Eye (tissue), 1 donor: ENCODE data around the gene PPP2R5E.
A peak's percentile ranks its signal among the peaks of the same experiment; 100 is the strongest.

Source experiments
- DNase-seq: peaks from one replicate; pipeline ENCODE4 v3.0.0-alpha.2; 2015

The PPP2R5E gene

GRCh38 chr14:63426838-63427352 lies 116.3 kb downstream of the PPP2R5E start:
- no peak for DNase-seq

GRCh38 chr14:63423889-63424288 lies 119.3 kb downstream of the PPP2R5E start:
- no peak for DNase-seq

GRCh38 chr14:63423381-63423780 lies 119.8 kb downstream of the PPP2R5E start:
- no peak for DNase-seq

- DNase-seq, result no peak
Observed at GRCh38 chr14:63421919-63422318, 121.3 kb downstream of the PPP2R5E start.

- DNase-seq, result no peak
Observed at GRCh38 chr14:63421226-63421625, 122.0 kb downstream of the PPP2R5E start.

GRCh38 chr14:63418020-63418419 lies 125.2 kb downstream of the PPP2R5E start:
- DNase-seq, result no peak

- no peak for DNase-seq
Observed at GRCh38 chr14:63413009-63413408, 130.2 kb downstream of the PPP2R5E start.

- DNase-seq, result no peak
Observed at GRCh38 chr14:63406333-63406732, 136.8 kb downstream of the PPP2R5E start.

GRCh38 chr14:63405715-63406114 lies 137.5 kb downstream of the PPP2R5E start:
- no peak for DNase-seq

GRCh38 chr14:63404906-63405305 lies 138.3 kb downstream of the PPP2R5E start:
- no peak for DNase-seq

GRCh38 chr14:63401646-63402045 lies 141.5 kb downstream of the PPP2R5E start:
- no peak for DNase-seq

- DNase-seq, result no peak
Observed at GRCh38 chr14:63398952-63399351, 144.2 kb downstream of the PPP2R5E start.

- no peak for DNase-seq
Observed at GRCh38 chr14:63394841-63395240, 148.3 kb downstream of the PPP2R5E start.

GRCh38 chr14:63394432-63394831 lies 148.7 kb downstream of the PPP2R5E start:
- DNase-seq, result no peak

- no peak for DNase-seq
Observed at GRCh38 chr14:63393012-63393411, 150.2 kb downstream of the PPP2R5E start.

GRCh38 chr14:63392236-63392635 lies 150.9 kb downstream of the PPP2R5E start:
- DNase-seq, result peak; percentile 16

- DNase-seq, result peak; percentile 70
Observed at GRCh38 chr14:63388766-63389431, 154.3 kb downstream of the PPP2R5E start.

- DNase-seq, result no peak
Observed at GRCh38 chr14:63387711-63388110, 155.5 kb downstream of the PPP2R5E start.

GRCh38 chr14:63383776-63384367 lies 159.3 kb downstream of the PPP2R5E start:
- DNase-seq, result no peak

- DNase-seq, result no peak
Observed at GRCh38 chr14:63378444-63378843, 164.7 kb downstream of the PPP2R5E start.

- no peak for DNase-seq
Observed at GRCh38 chr14:63375769-63376168, 167.4 kb downstream of the PPP2R5E start.

GRCh38 chr14:63371613-63372012 lies 171.6 kb downstream of the PPP2R5E start:
- DNase-seq, result peak; percentile 23

GRCh38 chr14:63371033-63371432 lies 172.1 kb downstream of the PPP2R5E start:
- DNase-seq, result no peak

GRCh38 chr14:63367742-63368364 lies 175.3 kb downstream of the PPP2R5E start:
- DNase-seq, result no peak
